Activated naive CD8-positive, alpha-beta T cell treated with anti-CD3 and anti-CD28 coated beads, Interleukin-2, amount 50 U/mL, for 16 hours (primary cell): ENCODE results near the gene ADTRP.
A peak's percentile ranks its signal among the peaks of the same experiment; 100 is the strongest.

Experiments
- DNase-seq: peaks from one replicate; pipeline ENCODE4 v3.0.0-alpha.2; 2020; ENCODE audit warnings: low read depth, low spot score

ADTRP gene

GRCh38 chr6:11778648-11779328, at the start of gene ADTRP:
Gene ADTRP (minus strand): TSS chr6:11778803. CDS start chr6:11778759, 44 bp downstream.
- no peak for DNase-seq

- DNase-seq, result no peak
Observed at GRCh38 chr6:11826779-11827178, 48.2 kb upstream of the ADTRP start.

GRCh38 chr6:11824986-11825385, 46.4 kb upstream of the ADTRP start:
- no peak for DNase-seq

GRCh38 chr6:11822346-11822745, 43.7 kb upstream of the ADTRP start:
- DNase-seq, result no peak

GRCh38 chr6:11821781-11822180, 43.2 kb upstream of the ADTRP start:
- no peak for DNase-seq

GRCh38 chr6:11820821-11821220, 42.2 kb upstream of the ADTRP start:
- DNase-seq, result no peak

- DNase-seq, result no peak
Observed at GRCh38 chr6:11819486-11819885, 40.9 kb upstream of the ADTRP start.

- no peak for DNase-seq
Observed at GRCh38 chr6:11815231-11815630, 36.6 kb upstream of the ADTRP start.

- DNase-seq, result no peak
Observed at GRCh38 chr6:11814819-11815218, 36.2 kb upstream of the ADTRP start.

- no peak for DNase-seq
Observed at GRCh38 chr6:11814106-11814505, 35.5 kb upstream of the ADTRP start.

- DNase-seq, result no peak
Observed at GRCh38 chr6:11813606-11814005, 35.0 kb upstream of the ADTRP start.

GRCh38 chr6:11812951-11813350, 34.3 kb upstream of the ADTRP start:
- no peak for DNase-seq

GRCh38 chr6:11812439-11812838, 33.8 kb upstream of the ADTRP start:
- no peak for DNase-seq

- DNase-seq, result no peak
Observed at GRCh38 chr6:11811644-11812264, 33.2 kb upstream of the ADTRP start.

GRCh38 chr6:11810854-11811643, 32.4 kb upstream of the ADTRP start:
- no peak for DNase-seq

- DNase-seq, result no peak
Observed at GRCh38 chr6:11810039-11810541, 31.5 kb upstream of the ADTRP start.

GRCh38 chr6:11808054-11808453, 29.5 kb upstream of the ADTRP start:
- no peak for DNase-seq

GRCh38 chr6:11806561-11807317, 28.1 kb upstream of the ADTRP start:
- DNase-seq, result peak; percentile 16

- no peak for DNase-seq
Observed at GRCh38 chr6:11805259-11806053, 26.9 kb upstream of the ADTRP start.

- DNase-seq, result no peak
Observed at GRCh38 chr6:11804701-11805100, 26.1 kb upstream of the ADTRP start.

- no peak for DNase-seq
Observed at GRCh38 chr6:11804135-11804534, 25.5 kb upstream of the ADTRP start.
